Liver (tissue), 9 donors: ENCODE data around the gene UBL4B. TPM values are rescaled to one million over a fixed set of nuclear protein-coding genes. Genes with fewer than 3 reads are reported as not detected.

Experiments
- DNase-seq: peaks from one replicate; pipeline ENCODE4 v3.0.0-alpha.2; 2017; ENCODE audit warnings: low spot score
- H3K27ac ChIP-seq, 2 donors: one replicate each; pipeline ENCODE4 v1.7.0; 2013; ENCODE audit warnings: inconsistent platforms in 2 of 2, low read length in 2 of 2, control low read depth in 1 of 2, low read depth in 1 of 2, mild to moderate bottlenecking in 1 of 2
- H3K27me3 ChIP-seq, 4 donors: one replicate each; pipeline versions ENCODE4 v1.6.1 to v1.7.0; 2013; ENCODE audit warnings: low read length in 3 of 4, inconsistent platforms in 1 of 4, mild to moderate bottlenecking in 1 of 4, moderate library complexity in 1 of 4; ENCODE audit not compliant: control insufficient read depth in 4 of 4, insufficient read depth in 4 of 4
- H3K36me3 ChIP-seq, 4 donors: one replicate each; pipeline versions ENCODE4 v1.6.1 to v1.7.0; 2013; ENCODE audit warnings: low read length in 3 of 4, mild to moderate bottlenecking in 3 of 4, low read depth in 1 of 4, moderate library complexity in 1 of 4; ENCODE audit not compliant: control insufficient read depth in 4 of 4, insufficient read depth in 3 of 4
- H3K4me1 ChIP-seq, 4 donors: one replicate each; pipeline versions ENCODE4 v1.6.1 to v1.7.0; 2013; ENCODE audit warnings: low read length in 3 of 4, mild to moderate bottlenecking in 3 of 4, moderate library complexity in 1 of 4; ENCODE audit not compliant: control insufficient read depth in 4 of 4, insufficient read depth in 4 of 4
- H3K4me3 ChIP-seq, 3 donors: one replicate each; pipeline versions ENCODE4 v1.6.1 to v1.7.0; 2013; ENCODE audit warnings: low read length in 3 of 3, control low read depth in 1 of 3, low read depth in 1 of 3, mild to moderate bottlenecking in 1 of 3
- H3K9ac ChIP-seq, 2 donors: one replicate each; pipeline ENCODE4 v1.7.0; 2013; ENCODE audit warnings: low read length in 2 of 2, mild to moderate bottlenecking in 2 of 2, moderate library complexity in 2 of 2, control low read depth in 1 of 2, low read depth in 1 of 2
- H3K9me3 ChIP-seq, 4 donors: one replicate each; pipeline versions ENCODE4 v1.6.1 to v1.7.0; 2013; ENCODE audit warnings: low read length in 3 of 4; ENCODE audit not compliant: control insufficient read depth in 4 of 4
- EGR1 ChIP-seq, 2 donors: IDR thresholded peaks; 2 replicates each; pipeline ENCODE4 v1.6.1; 2016 to 2018; ENCODE audit warnings: antibody characterized with exemption in 2 of 2, low read depth in 2 of 2
- FOXA1 ChIP-seq: IDR thresholded peaks from 2 replicates; pipeline ENCODE4 v1.6.1; 2016; ENCODE audit warnings: antibody characterized with exemption
- FOXA2 ChIP-seq: IDR thresholded peaks from 2 replicates; pipeline ENCODE4 v1.6.1; 2016; ENCODE audit warnings: antibody characterized with exemption
- GABPA ChIP-seq, 2 donors: IDR thresholded peaks in 1 of 2; conservative IDR thresholded peaks in 1 of 2; 2 replicates each; pipeline ENCODE4 v1.6.1; 2016; ENCODE audit warnings: antibody characterized with exemption in 2 of 2, mild to moderate bottlenecking in 1 of 2, moderate library complexity in 1 of 2
- HNF4A ChIP-seq, 2 donors: conservative IDR thresholded peaks; 2 replicates each; pipeline ENCODE4 v1.6.1; 2016; ENCODE audit warnings: antibody characterized with exemption in 2 of 2, mild to moderate bottlenecking in 2 of 2
- HNF4G ChIP-seq: IDR thresholded peaks from 2 replicates; pipeline ENCODE4 v1.6.1; 2016; ENCODE audit warnings: antibody characterized with exemption
- JUND ChIP-seq, 2 donors: IDR thresholded peaks; 2 replicates each; pipeline ENCODE4 v1.6.1; 2016; ENCODE audit warnings: antibody characterized with exemption in 2 of 2
- NR2F2 ChIP-seq: IDR thresholded peaks from 2 replicates; pipeline ENCODE4 v1.6.1; 2016; ENCODE audit warnings: antibody characterized with exemption
- RAD21 ChIP-seq, 2 donors: IDR thresholded peaks; 2 replicates each; pipeline ENCODE4 v1.6.1; 2016; ENCODE audit warnings: antibody characterized with exemption in 2 of 2, mild to moderate bottlenecking in 2 of 2
- RXRA ChIP-seq, 2 donors: IDR thresholded peaks; 2 replicates each; pipeline ENCODE4 v1.6.1; 2017 to 2018; ENCODE audit warnings: antibody characterized with exemption in 2 of 2, mild to moderate bottlenecking in 1 of 2
- SP1 ChIP-seq: IDR thresholded peaks from 2 replicates; pipeline ENCODE4 v1.6.1; 2018; ENCODE audit warnings: antibody characterized with exemption, mild to moderate bottlenecking
- TAF1 ChIP-seq: conservative IDR thresholded peaks from 2 replicates; pipeline ENCODE4 v1.6.1; 2016; ENCODE audit warnings: antibody characterized with exemption, mild to moderate bottlenecking
- WGBS: extraction: QIAGEN DNeasy Blood & Tissue Kit; methylation state at CpG from one replicate; pipeline ENCODE4 v1.1.7; 2013; 5-methylcytosine and 5-hydroxymethylcytosine counted together
- polyA plus RNA-seq, 2 donors: library from polyadenylated mRNA; stranded (reverse) in 1 of 2; unstranded in 1 of 2; fragments of 200-250 nt in 1 of 2; fragments of >200 nt in 1 of 2; fragmentation: Nextera tagmentation in 1 of 2; extraction: Ambion mirVana in 1 of 2; gene quantifications; one replicate each; pipeline versions ENCODE4 v1.2.1 to v1.2.3, GENCODE V29; 2013 to 2015
- total RNA-seq, 2 donors: library from RNA; depleted of rRNA; stranded (reverse); fragments of >200 nt; gene quantifications; one replicate each; pipeline ENCODE4 v1.2.3, GENCODE V29; 2014
- TF ChIP-seq, protein P1 (sequence below): IDR thresholded peaks from 2 replicates; pipeline ENCODE4 v1.6.1; 2016; ENCODE audit warnings: antibody characterized with exemption
- TF ChIP-seq, protein P2 (sequence below): IDR thresholded peaks from 2 replicates; pipeline ENCODE4 v1.6.1; 2016; ENCODE audit warnings: antibody characterized with exemption, mild to moderate bottlenecking
- TF ChIP-seq, protein P3 (sequence below): IDR thresholded peaks from 2 replicates; pipeline ENCODE4 v1.6.1; 2016; ENCODE audit warnings: antibody characterized with exemption
- TF ChIP-seq, protein P4 (sequence below): fragments of 150-350 bp; IDR thresholded peaks from 2 replicates; pipeline ENCODE4 v1.5.1; 2017; ENCODE audit warnings: improper control_type of control experiment, low read depth, low read length; ENCODE audit not compliant: missing input control
- TF ChIP-seq, protein P5 (sequence below): IDR thresholded peaks from 2 replicates; pipeline ENCODE4 v1.6.1; 2016; ENCODE audit warnings: antibody characterized with exemption
- donor health status: healthy.
- donor health status: healthy.
- donor health status: healthy.
- donor health status: healthy.
- donor health status: healthy.

Gene UBL4B
- total and polyA plus RNA-seq, 4 donors = not detected

DNA sequence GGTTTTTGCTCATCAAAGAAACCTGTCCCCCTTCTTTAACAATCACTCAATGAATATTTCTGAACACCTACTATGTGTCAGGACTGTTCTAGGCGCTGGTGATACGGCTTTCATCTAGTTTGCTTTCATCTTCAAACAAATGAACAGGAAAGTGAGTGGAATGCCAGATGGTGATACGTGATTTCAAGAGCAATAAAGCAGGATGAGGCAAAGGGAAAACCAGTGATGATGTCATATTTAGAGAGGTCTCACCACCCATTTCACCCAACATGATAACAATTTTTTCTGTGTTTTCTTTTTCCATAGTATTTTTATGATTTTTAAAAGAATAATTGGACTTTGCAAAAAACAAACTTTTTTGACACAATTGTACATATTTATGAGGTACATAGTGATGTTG, 26.7 kb downstream of the UBL4B start (continued):
- TF ChIP-seq, protein P1, sequence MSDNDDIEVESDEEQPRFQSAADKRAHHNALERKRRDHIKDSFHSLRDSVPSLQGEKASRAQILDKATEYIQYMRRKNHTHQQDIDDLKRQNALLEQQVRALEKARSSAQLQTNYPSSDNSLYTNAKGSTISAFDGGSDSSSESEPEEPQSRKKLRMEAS = no peak

DNA sequence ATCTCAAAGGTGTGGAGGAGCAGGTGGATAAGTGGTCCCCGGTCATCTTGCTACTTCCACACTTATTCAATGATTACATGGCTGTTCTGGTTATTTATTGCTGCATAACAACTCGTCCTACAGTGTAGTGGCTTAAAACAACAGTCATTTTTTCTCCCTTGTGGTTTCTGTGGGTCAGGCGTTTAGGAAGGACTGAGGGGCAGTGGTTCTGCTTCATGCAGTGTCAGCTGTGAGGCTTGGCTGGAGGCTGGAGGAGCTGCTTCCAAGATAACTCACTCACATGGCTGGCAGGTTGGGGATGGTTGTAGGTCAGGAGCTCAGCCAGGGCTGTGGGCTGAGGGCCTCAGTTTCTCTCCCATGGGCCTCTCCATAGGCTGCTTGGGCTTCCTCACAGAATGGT, 32.1 kb downstream of the UBL4B start:
- Histone ChIP-seq H3K27me3 (peaks cover 5 to 12% (median 9%) of the 10 kb centered on the region in 4 donors), H3K4me3 (no peak overlapping the region), H3K27ac (no peak overlapping the region), H3K36me3 (no peaks in the 10 kb centered on the region), H3K4me1 (no peaks in the 10 kb centered on the region), H3K9me3 (no peaks in the 10 kb centered on the region), H3K9ac (no peak overlapping the region)
- WGBS = 43% methylated on average over 3 of the region's 3 CpGs
- no peak for DNase-seq
- TF ChIP-seq, protein P2, sequence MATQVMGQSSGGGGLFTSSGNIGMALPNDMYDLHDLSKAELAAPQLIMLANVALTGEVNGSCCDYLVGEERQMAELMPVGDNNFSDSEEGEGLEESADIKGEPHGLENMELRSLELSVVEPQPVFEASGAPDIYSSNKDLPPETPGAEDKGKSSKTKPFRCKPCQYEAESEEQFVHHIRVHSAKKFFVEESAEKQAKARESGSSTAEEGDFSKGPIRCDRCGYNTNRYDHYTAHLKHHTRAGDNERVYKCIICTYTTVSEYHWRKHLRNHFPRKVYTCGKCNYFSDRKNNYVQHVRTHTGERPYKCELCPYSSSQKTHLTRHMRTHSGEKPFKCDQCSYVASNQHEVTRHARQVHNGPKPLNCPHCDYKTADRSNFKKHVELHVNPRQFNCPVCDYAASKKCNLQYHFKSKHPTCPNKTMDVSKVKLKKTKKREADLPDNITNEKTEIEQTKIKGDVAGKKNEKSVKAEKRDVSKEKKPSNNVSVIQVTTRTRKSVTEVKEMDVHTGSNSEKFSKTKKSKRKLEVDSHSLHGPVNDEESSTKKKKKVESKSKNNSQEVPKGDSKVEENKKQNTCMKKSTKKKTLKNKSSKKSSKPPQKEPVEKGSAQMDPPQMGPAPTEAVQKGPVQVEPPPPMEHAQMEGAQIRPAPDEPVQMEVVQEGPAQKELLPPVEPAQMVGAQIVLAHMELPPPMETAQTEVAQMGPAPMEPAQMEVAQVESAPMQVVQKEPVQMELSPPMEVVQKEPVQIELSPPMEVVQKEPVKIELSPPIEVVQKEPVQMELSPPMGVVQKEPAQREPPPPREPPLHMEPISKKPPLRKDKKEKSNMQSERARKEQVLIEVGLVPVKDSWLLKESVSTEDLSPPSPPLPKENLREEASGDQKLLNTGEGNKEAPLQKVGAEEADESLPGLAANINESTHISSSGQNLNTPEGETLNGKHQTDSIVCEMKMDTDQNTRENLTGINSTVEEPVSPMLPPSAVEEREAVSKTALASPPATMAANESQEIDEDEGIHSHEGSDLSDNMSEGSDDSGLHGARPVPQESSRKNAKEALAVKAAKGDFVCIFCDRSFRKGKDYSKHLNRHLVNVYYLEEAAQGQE = no peak
- no peak for TF ChIP-seq SP1
- TF ChIP-seq, protein P3, sequence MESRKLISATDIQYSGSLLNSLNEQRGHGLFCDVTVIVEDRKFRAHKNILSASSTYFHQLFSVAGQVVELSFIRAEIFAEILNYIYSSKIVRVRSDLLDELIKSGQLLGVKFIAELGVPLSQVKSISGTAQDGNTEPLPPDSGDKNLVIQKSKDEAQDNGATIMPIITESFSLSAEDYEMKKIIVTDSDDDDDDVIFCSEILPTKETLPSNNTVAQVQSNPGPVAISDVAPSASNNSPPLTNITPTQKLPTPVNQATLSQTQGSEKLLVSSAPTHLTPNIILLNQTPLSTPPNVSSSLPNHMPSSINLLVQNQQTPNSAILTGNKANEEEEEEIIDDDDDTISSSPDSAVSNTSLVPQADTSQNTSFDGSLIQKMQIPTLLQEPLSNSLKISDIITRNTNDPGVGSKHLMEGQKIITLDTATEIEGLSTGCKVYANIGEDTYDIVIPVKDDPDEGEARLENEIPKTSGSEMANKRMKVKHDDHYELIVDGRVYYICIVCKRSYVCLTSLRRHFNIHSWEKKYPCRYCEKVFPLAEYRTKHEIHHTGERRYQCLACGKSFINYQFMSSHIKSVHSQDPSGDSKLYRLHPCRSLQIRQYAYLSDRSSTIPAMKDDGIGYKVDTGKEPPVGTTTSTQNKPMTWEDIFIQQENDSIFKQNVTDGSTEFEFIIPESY = no peak
- no peak for TF ChIP-seq NR2F2

DNA sequence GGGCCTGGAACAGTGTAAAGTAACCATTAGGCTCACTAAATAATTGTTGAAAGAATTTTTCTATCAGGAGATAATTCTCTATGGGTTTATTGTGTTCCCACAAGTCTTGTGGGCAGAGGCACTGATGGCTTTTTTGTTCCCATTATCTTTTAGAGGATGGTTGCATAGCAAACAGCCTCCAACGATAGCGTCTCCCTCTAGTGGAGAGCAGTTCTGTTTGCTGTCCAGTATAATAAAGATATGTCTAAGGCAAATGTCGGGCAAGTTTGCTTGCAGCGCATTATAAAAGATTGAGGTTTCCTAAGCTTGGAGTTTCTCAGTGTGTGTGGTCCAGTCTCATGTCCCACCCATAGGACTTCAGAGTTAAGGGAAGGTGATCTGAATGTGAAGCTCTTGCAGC, 36.7 kb downstream of the UBL4B start:
- DNase-seq = no peak
- H3K27ac ChIP-seq = no peak overlapping the region
- no peak overlapping the region for H3K9ac ChIP-seq
- H3K27me3 ChIP-seq = peaks cover 8 to 15% (median 12%) of the 10 kb centered on the region in 4 donors
- no peak for TF ChIP-seq RAD21 (IDR thresholded peaks at IDR 0.05)
- TF ChIP-seq, protein P2 = no peak
- no peak for TF ChIP-seq FOXA2
- TF ChIP-seq RXRA (IDR thresholded peaks at IDR 0.05) = no peak
- no peak for TF ChIP-seq EGR1 (IDR thresholded peaks at IDR 0.05; ENCODE audit: low read depth in 2 of 2)
- TF ChIP-seq, protein P3 = no peak
- TF ChIP-seq, protein P4, sequence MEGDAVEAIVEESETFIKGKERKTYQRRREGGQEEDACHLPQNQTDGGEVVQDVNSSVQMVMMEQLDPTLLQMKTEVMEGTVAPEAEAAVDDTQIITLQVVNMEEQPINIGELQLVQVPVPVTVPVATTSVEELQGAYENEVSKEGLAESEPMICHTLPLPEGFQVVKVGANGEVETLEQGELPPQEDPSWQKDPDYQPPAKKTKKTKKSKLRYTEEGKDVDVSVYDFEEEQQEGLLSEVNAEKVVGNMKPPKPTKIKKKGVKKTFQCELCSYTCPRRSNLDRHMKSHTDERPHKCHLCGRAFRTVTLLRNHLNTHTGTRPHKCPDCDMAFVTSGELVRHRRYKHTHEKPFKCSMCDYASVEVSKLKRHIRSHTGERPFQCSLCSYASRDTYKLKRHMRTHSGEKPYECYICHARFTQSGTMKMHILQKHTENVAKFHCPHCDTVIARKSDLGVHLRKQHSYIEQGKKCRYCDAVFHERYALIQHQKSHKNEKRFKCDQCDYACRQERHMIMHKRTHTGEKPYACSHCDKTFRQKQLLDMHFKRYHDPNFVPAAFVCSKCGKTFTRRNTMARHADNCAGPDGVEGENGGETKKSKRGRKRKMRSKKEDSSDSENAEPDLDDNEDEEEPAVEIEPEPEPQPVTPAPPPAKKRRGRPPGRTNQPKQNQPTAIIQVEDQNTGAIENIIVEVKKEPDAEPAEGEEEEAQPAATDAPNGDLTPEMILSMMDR = no peak
- no peak for TF ChIP-seq HNF4G
- TF ChIP-seq FOXA1 = no peak
- TF ChIP-seq GABPA (IDR thresholded peaks at IDR 0.05 in 1 of 2, conservative IDR thresholded peaks at IDR 0.05 in 1 of 2) = no peak
- TF ChIP-seq HNF4A (conservative IDR thresholded peaks at IDR 0.05) = no peak
- TF ChIP-seq, protein P5, sequence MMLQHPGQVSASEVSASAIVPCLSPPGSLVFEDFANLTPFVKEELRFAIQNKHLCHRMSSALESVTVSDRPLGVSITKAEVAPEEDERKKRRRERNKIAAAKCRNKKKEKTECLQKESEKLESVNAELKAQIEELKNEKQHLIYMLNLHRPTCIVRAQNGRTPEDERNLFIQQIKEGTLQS = no peak
- TF ChIP-seq SP1 = no peak
- TF ChIP-seq JUND (IDR thresholded peaks at IDR 0.05) = no peak
- no peak for TF ChIP-seq TAF1
- H3K4me1 ChIP-seq = peaks cover 0 to 5% (median 3%) of the 10 kb centered on the region in 4 donors
- H3K4me3 ChIP-seq = no peak overlapping the region
- peaks cover 0 to 3% (median 0%) of the 10 kb centered on the region in 4 donors for H3K9me3 ChIP-seq
- WGBS = 44% methylated on average over 4 of the region's 4 CpGs
- no peaks in the 10 kb centered on the region for H3K36me3 ChIP-seq
